BLaER1 treated with 17β-estradiol and CSF1 and Interleukin-3, amounts not matched to agents 10 nM and 100 nM (cell line): ENCODE measurements around the gene MATK.

ENCODE experiments used
- H3K27ac ChIP-seq, 11 experiments: shearing (Covaris generic); formaldehyde crosslinking; 2 replicates each; pipeline ENCODE4 v1.8.1; 2022
- H3K27me3 ChIP-seq, 11 experiments: shearing (Covaris generic); formaldehyde crosslinking; 2 replicates each; pipeline ENCODE4 v1.8.1; 2022
- H3K36me3 ChIP-seq, 11 experiments: shearing (Covaris generic); formaldehyde crosslinking; 2 replicates each; pipeline ENCODE4 v1.8.1; 2022
- H3K4me1 ChIP-seq, 10 experiments: shearing (Covaris generic); formaldehyde crosslinking; 2 replicates each; pipeline ENCODE4 v1.8.1; 2022
- H3K4me2 ChIP-seq, 11 experiments: shearing (Covaris generic); formaldehyde crosslinking; 2 replicates each; pipeline ENCODE4 v1.8.1; 2022
- H3K4me3 ChIP-seq, 10 experiments: shearing (Covaris generic); formaldehyde crosslinking; 2 replicates each; pipeline ENCODE4 v1.8.1; 2022
- H3K9ac ChIP-seq, 11 experiments: shearing (Covaris generic); formaldehyde crosslinking; 2 replicates each; pipeline ENCODE4 v1.8.1; 2022
- H3K9me3 ChIP-seq, 11 experiments: shearing (Covaris generic); formaldehyde crosslinking; replicated peaks in 1 of 11; 2 replicates each; pipeline ENCODE4 v1.8.1; 2022
- H4K20me1 ChIP-seq, 11 experiments: shearing (Covaris generic); formaldehyde crosslinking; 2 replicates each; pipeline ENCODE4 v1.8.1; 2022
- Cebpa-rat ChIP-seq, 11 experiments: shearing (Covaris generic); IDR thresholded peaks; 2 replicates each; pipeline ENCODE4 v1.8.1; 2022

MATK gene

GRCh38 chr19:3830621-3831589, 44.7 kb upstream of the MATK start:
- H3K36me3 ChIP-seq = no peaks in the 10 kb centered on the region
- H4K20me1 ChIP-seq = no peaks in the 10 kb centered on the region
- peaks cover 7 to 22% (median 19%) of the 10 kb centered on the region in 10 experiments; a peak in 19 of 20 replicates for H3K4me1 ChIP-seq
- 0 out of 22 replicates have a peak overlapping the region, but pooled peaks of 1 of the 11 experiments have one; percentile 33 for H3K9ac ChIP-seq
- H3K4me3 ChIP-seq = no peak overlapping the region
- no peaks in the 10 kb centered on the region for H3K9me3 ChIP-seq
- H3K27ac ChIP-seq = no peak overlapping the region
- TF ChIP-seq Cebpa-rat (IDR thresholded peaks at IDR 0.05) = no peak
- H3K27me3 ChIP-seq = peaks cover 0 to 14% (median 0%) of the 10 kb centered on the region in 11 experiments; a peak in 4 of 22 replicates
- peak overlapping the region in 9 of 11 experiments; percentile 31 to 82 (median 63); a peak in 18 of 22 replicates for H3K4me2 ChIP-seq

- TF ChIP-seq Cebpa-rat (IDR thresholded peaks at IDR 0.05) = no peak
- Histone ChIP-seq H3K27ac (no peak overlapping the region), H3K27me3 (peaks cover 0 to 14% (median 0%) of the 10 kb centered on the region in 11 experiments; a peak in 4 of 22 replicates), H4K20me1 (no peaks in the 10 kb centered on the region), H3K9ac (no peak overlapping the region), H3K36me3 (no peaks in the 10 kb centered on the region), H3K4me2 (no peak overlapping the region), H3K4me1 (peaks cover 7 to 30% (median 22%) of the 10 kb centered on the region in 10 experiments; a peak in 19 of 20 replicates), H3K4me3 (no peak overlapping the region), H3K9me3 (no peaks in the 10 kb centered on the region)
Observed at GRCh38 chr19:3827306-3827705, 41.1 kb upstream of the MATK start.

- H3K9me3 ChIP-seq = no peaks in the 10 kb centered on the region
- no peak overlapping the region for H3K4me3 ChIP-seq
- no peaks in the 10 kb centered on the region for H4K20me1 ChIP-seq
- no peak overlapping the region for H3K4me2 ChIP-seq
- H3K36me3 ChIP-seq = no peaks in the 10 kb centered on the region
- TF ChIP-seq Cebpa-rat (IDR thresholded peaks at IDR 0.05) = no peak
- peaks cover 0 to 5% (median 0%) of the 10 kb centered on the region in 11 experiments; a peak in 2 of 22 replicates for H3K27me3 ChIP-seq
- H3K9ac ChIP-seq = no peak overlapping the region
- peaks cover 10 to 23% (median 17%) of the 10 kb centered on the region in 10 experiments; a peak in 19 of 20 replicates for H3K4me1 ChIP-seq
- no peak overlapping the region for H3K27ac ChIP-seq
Observed at GRCh38 chr19:3826163-3826562, 40.0 kb upstream of the MATK start.

GRCh38 chr19:3825286-3825956, 39.2 kb upstream of the MATK start:
- peaks cover 5 to 27% (median 11%) of the 10 kb centered on the region in 10 experiments for H3K4me1 ChIP-seq
- no peak overlapping the region for H3K4me3 ChIP-seq
- no peaks in the 10 kb centered on the region for H3K9me3 ChIP-seq
- no peaks in the 10 kb centered on the region for H3K27me3 ChIP-seq
- no peak overlapping the region for H3K9ac ChIP-seq
- no peak overlapping the region for H3K4me2 ChIP-seq
- H3K27ac ChIP-seq = no peak overlapping the region
- no peak for TF ChIP-seq Cebpa-rat (IDR thresholded peaks at IDR 0.05)
- H4K20me1 ChIP-seq = no peaks in the 10 kb centered on the region
- no peaks in the 10 kb centered on the region for H3K36me3 ChIP-seq

GRCh38 chr19:3823350-3823713, 37.2 kb upstream of the MATK start:
- H3K4me1 ChIP-seq = peaks cover 22 to 42% (median 28%) of the 10 kb centered on the region in 10 experiments
- no peaks in the 10 kb centered on the region for H3K9me3 ChIP-seq
- H3K27me3 ChIP-seq = no peaks in the 10 kb centered on the region
- peak overlapping the region in 3 of 11 experiments; percentile 12 to 23 (median 14); a peak in 3 of 22 replicates for H3K4me2 ChIP-seq
- no peaks in the 10 kb centered on the region for H3K36me3 ChIP-seq
- no peak overlapping the region for H3K27ac ChIP-seq
- no peak overlapping the region for H3K9ac ChIP-seq
- TF ChIP-seq Cebpa-rat (IDR thresholded peaks at IDR 0.05) = no peak
- H3K4me3 ChIP-seq = no peak overlapping the region
- H4K20me1 ChIP-seq = no peaks in the 10 kb centered on the region

- Histone ChIP-seq H3K36me3 (no peaks in the 10 kb centered on the region), H3K9me3 (no peaks in the 10 kb centered on the region), H3K4me2 (peak overlapping the region in 3 of 11 experiments; percentile 12 to 23 (median 14); a peak in 3 of 22 replicates), H4K20me1 (no peaks in the 10 kb centered on the region), H3K27me3 (no peaks in the 10 kb centered on the region), H3K9ac (no peak overlapping the region), H3K4me1 (peaks cover 27 to 43% (median 33%) of the 10 kb centered on the region in 10 experiments), H3K4me3 (no peak overlapping the region), H3K27ac (no peak overlapping the region)
- no peak for TF ChIP-seq Cebpa-rat (IDR thresholded peaks at IDR 0.05)
Observed at GRCh38 chr19:3822683-3823349, 36.6 kb upstream of the MATK start.

- peak overlapping the region in 1 of 11 experiments; percentile 24; a peak in 1 of 22 replicates for H3K4me2 ChIP-seq
- no peak overlapping the region for H3K9ac ChIP-seq
Observed at GRCh38 chr19:3821857-3822364, 35.7 kb upstream of the MATK start.

GRCh38 chr19:3821156-3821555, 35.0 kb upstream of the MATK start:
- no peak for TF ChIP-seq Cebpa-rat (IDR thresholded peaks at IDR 0.05)
- no peaks in the 10 kb centered on the region for H3K36me3 ChIP-seq
- no peak overlapping the region for H3K4me3 ChIP-seq
- peak overlapping the region in 3 of 11 experiments; percentile 12 to 40 (median 35); a peak in 3 of 22 replicates for H3K4me2 ChIP-seq
- H3K27me3 ChIP-seq = no peaks in the 10 kb centered on the region
- H4K20me1 ChIP-seq = no peaks in the 10 kb centered on the region
- H3K4me1 ChIP-seq = peaks cover 39 to 55% (median 48%) of the 10 kb centered on the region in 10 experiments
- H3K9me3 ChIP-seq = no peaks in the 10 kb centered on the region
- no peak overlapping the region for H3K27ac ChIP-seq
- H3K9ac ChIP-seq = no peak overlapping the region; a peak in 1 of 22 replicates

More at GRCh38 chr19:3821857-3822364, 35.7 kb upstream of the MATK start:
- peaks cover 31 to 53% (median 41%) of the 10 kb centered on the region in 10 experiments for H3K4me1 ChIP-seq
- no peak overlapping the region for H3K27ac ChIP-seq
- no peaks in the 10 kb centered on the region for H3K36me3 ChIP-seq
- no peaks in the 10 kb centered on the region for H3K27me3 ChIP-seq
- H3K4me3 ChIP-seq = no peak overlapping the region
- H4K20me1 ChIP-seq = no peaks in the 10 kb centered on the region
- no peak for TF ChIP-seq Cebpa-rat (IDR thresholded peaks at IDR 0.05)
- no peaks in the 10 kb centered on the region for H3K9me3 ChIP-seq
